HG02852 (cell line): ENCODE measurements around the gene RAB3IL1.

Source experiments
- ATAC-seq: cut with Tn5 transposase; IDR thresholded peaks from one replicate; pipeline ENCODE4 v1.9.1; 2021; ENCODE audit warnings: mild to moderate bottlenecking, moderate library complexity; ENCODE audit not compliant: unreplicated experiment

RAB3IL1 gene

GRCh38 chr11:61905801-61906521 is 11.4 kb downstream of the RAB3IL1 start:
- no peak for ATAC-seq

GRCh38 chr11:61905067-61905696 is 12.2 kb downstream of the RAB3IL1 start:
- no peak for ATAC-seq

- no peak for ATAC-seq
These were observed 12.8 kb downstream of the RAB3IL1 start for GRCh38 chr11:61904539-61905048.

- ATAC-seq = no peak
These were observed 13.5 kb downstream of the RAB3IL1 start for GRCh38 chr11:61903845-61904244.

- no peak for ATAC-seq
These were observed 15.1 kb downstream of the RAB3IL1 start for GRCh38 chr11:61902313-61902712.

- ATAC-seq = no peak
These were observed 16.0 kb downstream of the RAB3IL1 start for GRCh38 chr11:61901397-61901796.

- no peak for ATAC-seq
These were observed 17.1 kb downstream of the RAB3IL1 start for GRCh38 chr11:61900251-61900650.

- ATAC-seq = peak; percentile 73
These were observed 18.1 kb downstream of the RAB3IL1 start for GRCh38 chr11:61899146-61899841.

- no peak for ATAC-seq
These were observed 19.2 kb downstream of the RAB3IL1 start for GRCh38 chr11:61898247-61898582.

GRCh38 chr11:61897387-61898246 is 19.7 kb downstream of the RAB3IL1 start:
- no peak for ATAC-seq

GRCh38 chr11:61896665-61897386 is 20.5 kb downstream of the RAB3IL1 start:
- no peak for ATAC-seq

GRCh38 chr11:61895718-61896059 is 21.7 kb downstream of the RAB3IL1 start:
- no peak for ATAC-seq

GRCh38 chr11:61895046-61895717 is 22.2 kb downstream of the RAB3IL1 start:
- no peak for ATAC-seq

- no peak for ATAC-seq
These were observed 23.4 kb downstream of the RAB3IL1 start for GRCh38 chr11:61893981-61894380.

GRCh38 chr11:61892085-61892370 is 25.3 kb downstream of the RAB3IL1 start:
- ATAC-seq = no peak

GRCh38 chr11:61891331-61892084 is 25.9 kb downstream of the RAB3IL1 start, which contains the start of gene FADS3:
Gene FADS3, minus strand, starts transcription at chr11:61891545. Its CDS starts 164 bp downstream, at chr11:61891381.
- ATAC-seq = peak; percentile 60

- peak; percentile 26 for ATAC-seq
These were observed 26.6 kb downstream of the RAB3IL1 start for GRCh38 chr11:61890529-61891330.

GRCh38 chr11:61889831-61890230 is 27.5 kb downstream of the RAB3IL1 start:
- ATAC-seq = no peak
